NT2/D1 (cell line): ENCODE measurements around the gene STK32B.

Experiments
- DNase-seq: peaks from one replicate; pipeline ENCODE4 v3.0.0-alpha.2; 2011; ENCODE audit warnings: low read depth, low spot score
- H3K27me3 ChIP-seq: 2 replicates; pipeline ENCODE4 v1.6.0; 2011; ENCODE audit warnings: mild to moderate bottlenecking; ENCODE audit not compliant: insufficient read length, insufficient read depth
- H3K36me3 ChIP-seq: 2 replicates; pipeline ENCODE4 v1.6.1; 2011; ENCODE audit warnings: mild to moderate bottlenecking, low read length, mixed read lengths; ENCODE audit not compliant: insufficient read depth, insufficient read length
- H3K4me1 ChIP-seq: 2 replicates; pipeline ENCODE4 v1.5.1; 2011; ENCODE audit not compliant: insufficient read depth, insufficient read length
- H3K4me3 ChIP-seq: 2 replicates; pipeline ENCODE4 v1.5.1; 2011; ENCODE audit warnings: low read depth; ENCODE audit not compliant: insufficient read length
- H3K9ac ChIP-seq: 2 replicates; pipeline ENCODE4 v1.6.0; 2011; ENCODE audit warnings: low read depth; ENCODE audit not compliant: insufficient read length
- H3K9me3 ChIP-seq: 2 replicates; pipeline ENCODE4 v1.5.1; 2011; ENCODE audit warnings: mild to moderate bottlenecking, low read length; ENCODE audit not compliant: insufficient read depth
- SUZ12 ChIP-seq: IDR thresholded peaks from 2 replicates; pipeline ENCODE4 v1.6.1; 2011; ENCODE audit not compliant: insufficient read length, insufficient read depth; ENCODE audit errors: extremely low read depth
- YY1 ChIP-seq: IDR thresholded peaks from 2 replicates; pipeline ENCODE4 v1.6.1; 2011; ENCODE audit not compliant: insufficient read length, insufficient read depth
- ZNF274 ChIP-seq: IDR thresholded peaks from 2 replicates; pipeline ENCODE4 v1.6.1; 2011; ENCODE audit warnings: mild to moderate bottlenecking, low read depth, low read length

The STK32B gene

GRCh38 chr4:5365071-5366008 is 314.1 kb downstream of the STK32B start:
- H3K27me3 ChIP-seq: peaks cover under 1% of the 10 kb centered on the region
- peak; percentile 51 for DNase-seq
- H3K4me3 ChIP-seq: no peak overlapping the region
- peaks cover 2% of the 10 kb centered on the region for H3K4me1 ChIP-seq
- H3K9me3 ChIP-seq: no peaks in the 10 kb centered on the region
- TF ChIP-seq ZNF274 (no peak), SUZ12 (no peak)
- H3K9ac ChIP-seq: no peak overlapping the region
- H3K36me3 ChIP-seq: no peaks in the 10 kb centered on the region

- TF ChIP-seq YY1 (no peak), SUZ12 (no peak), ZNF274 (no peak)
- Histone ChIP-seq H3K27me3 (no peaks in the 10 kb centered on the region), H3K9ac (no peak overlapping the region), H3K36me3 (no peaks in the 10 kb centered on the region), H3K9me3 (no peaks in the 10 kb centered on the region), H3K4me3 (no peak overlapping the region), H3K4me1 (peaks cover 2% of the 10 kb centered on the region)
- no peak for DNase-seq
These were observed 314.7 kb downstream of the STK32B start for GRCh38 chr4:5366009-5366386.

- no peak overlapping the region for H3K4me3 ChIP-seq
- DNase-seq: no peak
- no peaks in the 10 kb centered on the region for H3K9me3 ChIP-seq
- TF ChIP-seq SUZ12 (no peak), YY1 (no peak), ZNF274 (no peak)
- H3K36me3 ChIP-seq: no peaks in the 10 kb centered on the region
- peaks cover 2% of the 10 kb centered on the region for H3K4me1 ChIP-seq
- H3K9ac ChIP-seq: no peak overlapping the region
- no peaks in the 10 kb centered on the region for H3K27me3 ChIP-seq
These were observed 315.1 kb downstream of the STK32B start for GRCh38 chr4:5366421-5366820.

GRCh38 chr4:5368426-5368825 is 317.1 kb downstream of the STK32B start:
- H3K4me3 ChIP-seq: no peak overlapping the region
- TF ChIP-seq ZNF274: no peak
- TF ChIP-seq YY1: no peak
- TF ChIP-seq SUZ12: no peak

GRCh38 chr4:5370286-5370685 is 319.0 kb downstream of the STK32B start:
- Histone ChIP-seq H3K36me3 (no peaks in the 10 kb centered on the region), H3K4me3 (no peak overlapping the region), H3K27me3 (no peaks in the 10 kb centered on the region), H3K4me1 (peaks cover 2% of the 10 kb centered on the region), H3K9me3 (no peaks in the 10 kb centered on the region), H3K9ac (no peak overlapping the region)
- no peak for TF ChIP-seq YY1
- DNase-seq: no peak

More at GRCh38 chr4:5368426-5368825, 317.1 kb downstream of the STK32B start:
- Histone ChIP-seq H3K27me3 (no peaks in the 10 kb centered on the region), H3K9me3 (no peaks in the 10 kb centered on the region), H3K36me3 (no peaks in the 10 kb centered on the region), H3K4me1 (peaks cover 2% of the 10 kb centered on the region), H3K9ac (no peak overlapping the region)
- no peak for DNase-seq

- no peaks in the 10 kb centered on the region for H3K36me3 ChIP-seq
- H3K4me1 ChIP-seq: no peaks in the 10 kb centered on the region
- no peak overlapping the region for H3K4me3 ChIP-seq
- no peak for DNase-seq
- no peak overlapping the region for H3K9ac ChIP-seq
- H3K27me3 ChIP-seq: no peaks in the 10 kb centered on the region
- TF ChIP-seq SUZ12 (no peak), YY1 (no peak), ZNF274 (no peak)
- no peaks in the 10 kb centered on the region for H3K9me3 ChIP-seq
These were observed 320.3 kb downstream of the STK32B start for GRCh38 chr4:5371415-5372190.

GRCh38 chr4:5372198-5372597 is 320.9 kb downstream of the STK32B start:
- TF ChIP-seq YY1 (no peak), ZNF274 (no peak), SUZ12 (no peak)
- no peaks in the 10 kb centered on the region for H3K27me3 ChIP-seq

More at GRCh38 chr4:5372198-5372597, 320.9 kb downstream of the STK32B start:
- no peaks in the 10 kb centered on the region for H3K36me3 ChIP-seq
- H3K4me1 ChIP-seq: no peaks in the 10 kb centered on the region
- DNase-seq: no peak
- H3K9ac ChIP-seq: no peak overlapping the region
- no peaks in the 10 kb centered on the region for H3K9me3 ChIP-seq
- no peak overlapping the region for H3K4me3 ChIP-seq
